BLaER1 (cell line): Measurements from ENCODE around the gene LIPA.
"Not testable (repeated sequence)": the region's sequence is repeated elsewhere in the genome, so short reads cannot be mapped to it uniquely, and the experiment has no call there.

Experiments
- H3K27ac ChIP-seq: shearing (Covaris generic); formaldehyde crosslinking; 2 replicates; pipeline ENCODE4 v1.8.1; 2022
- H3K27me3 ChIP-seq: shearing (Covaris generic); formaldehyde crosslinking; 2 replicates; pipeline ENCODE4 v1.8.1; 2022
- H3K36me3 ChIP-seq: shearing (Covaris generic); formaldehyde crosslinking; 2 replicates; pipeline ENCODE4 v1.8.1; 2022
- H3K4me1 ChIP-seq: shearing (Covaris generic); formaldehyde crosslinking; 2 replicates; pipeline ENCODE4 v1.8.1; 2022
- H3K4me2 ChIP-seq: shearing (Covaris generic); formaldehyde crosslinking; 2 replicates; pipeline ENCODE4 v1.8.1; 2022
- H3K4me3 ChIP-seq: shearing (Covaris generic); formaldehyde crosslinking; 2 replicates; pipeline ENCODE4 v1.8.1; 2022
- H3K9ac ChIP-seq: shearing (Covaris generic); formaldehyde crosslinking; 2 replicates; pipeline ENCODE4 v1.8.1; 2022
- H3K9me3 ChIP-seq: shearing (Covaris generic); formaldehyde crosslinking; 2 replicates; pipeline ENCODE4 v1.8.1; 2022
- H4K20me1 ChIP-seq: shearing (Covaris generic); formaldehyde crosslinking; 2 replicates; pipeline ENCODE4 v1.8.1; 2022
- Cebpa-rat ChIP-seq: shearing (Covaris generic); IDR thresholded peaks from 2 replicates; pipeline ENCODE4 v1.8.1; 2022

The LIPA gene

DNA sequence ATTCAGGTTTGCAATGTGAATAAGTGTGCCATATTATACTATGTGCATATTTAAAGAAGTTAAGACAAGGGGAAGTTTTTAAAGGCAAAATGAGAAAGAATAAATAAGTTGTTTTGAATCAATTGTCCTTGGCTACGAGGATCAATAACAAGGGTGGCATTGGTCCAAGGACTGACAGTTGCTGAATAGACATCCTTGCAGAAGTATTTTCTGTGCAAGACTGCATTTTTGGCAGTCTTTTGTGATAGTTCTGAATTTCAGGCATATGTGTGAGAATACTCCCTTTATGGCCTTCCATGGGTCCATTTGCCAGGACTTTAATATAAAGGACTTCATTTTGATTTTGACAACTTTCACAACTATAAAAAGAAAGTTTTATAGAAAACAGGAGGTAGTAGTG is 5.4 kb upstream of the LIPA start:
- Histone ChIP-seq H3K4me1 (no peaks in the 10 kb centered on the region), H3K9me3 (peaks cover 37% of the 10 kb centered on the region), H3K27me3 (no peaks in the 10 kb centered on the region), H3K9ac (no peak overlapping the region), H3K4me3 (no peak overlapping the region), H3K4me2 (no peak overlapping the region), H3K36me3 (no peaks in the 10 kb centered on the region), H3K27ac (no peak overlapping the region), H4K20me1 (no peaks in the 10 kb centered on the region)
- no peak for TF ChIP-seq Cebpa-rat

DNA sequence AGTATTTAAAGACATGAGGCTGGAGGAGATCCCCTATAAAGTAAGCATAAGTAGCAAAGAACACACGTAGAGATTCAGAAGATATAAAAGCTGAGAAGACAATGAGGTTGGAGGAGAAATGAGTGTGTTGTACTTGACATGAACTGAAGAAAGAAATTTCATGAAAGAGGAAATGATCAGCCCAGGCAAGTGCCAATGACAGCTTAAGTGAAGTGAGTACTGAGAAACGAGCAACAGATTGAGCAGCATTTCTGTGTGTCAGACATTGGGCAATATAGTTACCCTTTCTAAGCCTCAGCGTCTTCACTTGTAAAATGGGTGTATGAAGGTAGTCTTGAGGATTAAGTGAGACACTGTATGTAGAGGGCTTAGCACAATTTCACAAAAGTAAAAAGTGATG is 4.8 kb upstream of the LIPA start:
- H3K27ac ChIP-seq, result no peak overlapping the region
- no peak overlapping the region for H3K9ac ChIP-seq
- TF ChIP-seq Cebpa-rat, result no peak
- H3K36me3 ChIP-seq, result no peaks in the 10 kb centered on the region
- H4K20me1 ChIP-seq, result no peaks in the 10 kb centered on the region
- H3K9me3 ChIP-seq, result peaks cover 37% of the 10 kb centered on the region
- peaks cover under 1% of the 10 kb centered on the region; the same call in 1 of the 2 replicates for H3K4me1 ChIP-seq
- H3K4me3 ChIP-seq, result no peak overlapping the region
- no peak overlapping the region for H3K4me2 ChIP-seq
- no peaks in the 10 kb centered on the region for H3K27me3 ChIP-seq

DNA sequence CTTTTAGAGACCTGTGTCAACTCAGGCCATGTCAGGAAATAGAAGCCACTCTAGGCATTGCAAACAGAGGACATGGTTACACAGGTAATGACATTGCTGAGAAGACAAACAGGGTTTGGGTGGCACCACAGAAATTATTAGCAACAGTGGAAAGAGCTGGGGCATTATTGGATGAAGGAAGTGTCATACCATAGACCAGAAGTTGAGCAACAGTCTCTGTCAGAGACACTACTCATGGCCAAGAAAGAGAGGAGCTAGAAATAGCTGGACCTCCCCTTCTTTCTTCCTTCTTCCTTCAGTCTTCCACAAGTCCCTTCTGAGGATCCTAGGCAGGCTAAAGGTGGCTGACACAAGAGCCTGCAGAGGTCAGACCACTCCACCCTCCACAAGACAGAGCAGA is 4.2 kb upstream of the LIPA start:
- H3K9ac ChIP-seq, result no peak overlapping the region
- H3K4me2 ChIP-seq, result no peak overlapping the region
- no peak overlapping the region for H3K4me3 ChIP-seq
- H3K4me1 ChIP-seq, result peaks cover 6% of the 10 kb centered on the region
- H4K20me1 ChIP-seq, result no peaks in the 10 kb centered on the region
- no peak overlapping the region for H3K27ac ChIP-seq
- H3K36me3 ChIP-seq, result no peaks in the 10 kb centered on the region
- peaks cover 37% of the 10 kb centered on the region for H3K9me3 ChIP-seq
- no peaks in the 10 kb centered on the region for H3K27me3 ChIP-seq
- no peak for TF ChIP-seq Cebpa-rat

DNA sequence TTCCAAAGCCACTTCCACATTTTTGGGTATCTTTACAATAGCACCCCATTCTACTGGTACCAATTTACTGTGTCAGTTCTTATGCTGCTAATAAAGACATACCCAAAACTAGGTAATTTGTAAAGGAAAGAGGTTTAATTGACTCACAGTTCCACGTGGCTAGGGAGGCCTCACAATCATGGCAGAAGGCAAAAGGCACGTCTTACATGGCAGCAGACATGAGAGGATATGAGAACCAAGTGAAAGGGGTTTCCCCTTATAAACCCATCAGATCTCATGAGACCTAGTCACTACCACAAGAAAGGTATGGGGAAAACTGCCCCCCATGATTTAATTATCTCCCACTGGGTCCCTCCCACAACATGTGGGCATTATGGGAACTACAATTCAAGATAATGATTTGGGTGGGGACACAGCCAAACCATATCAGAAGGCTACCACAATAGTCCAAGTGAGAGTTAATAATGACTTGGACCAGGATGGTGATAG is 3.6 kb upstream of the LIPA start:
- H3K27ac ChIP-seq, H3K27me3 ChIP-seq, H3K9ac ChIP-seq, H4K20me1 ChIP-seq, H3K36me3 ChIP-seq, H3K4me2 ChIP-seq, H3K4me3 ChIP-seq: not testable (repeated sequence)
- peaks cover 37% of the 10 kb centered on the region for H3K9me3 ChIP-seq
- peaks cover 12% of the 10 kb centered on the region for H3K4me1 ChIP-seq

DNA sequence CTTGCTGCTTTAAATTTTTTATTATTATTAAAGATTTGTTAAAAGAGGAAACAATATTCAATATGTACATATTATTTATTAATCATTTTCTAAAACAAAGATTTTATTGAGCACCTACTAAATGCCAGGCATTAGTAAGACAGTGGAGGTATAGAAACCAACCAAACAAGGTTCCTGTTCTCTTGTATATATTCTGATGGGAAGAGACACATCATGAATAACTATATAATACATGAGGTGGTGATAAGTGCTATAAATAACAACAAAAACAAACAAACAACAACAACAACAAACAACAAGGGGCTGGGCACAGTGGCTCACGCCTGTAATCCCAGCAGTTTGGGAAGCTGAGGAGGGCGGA is 630 bp upstream of the LIPA start:
- no peak overlapping the region for H3K4me2 ChIP-seq
- no peaks in the 10 kb centered on the region for H4K20me1 ChIP-seq
- no peak overlapping the region for H3K27ac ChIP-seq
- H3K4me3 ChIP-seq, result peak overlapping the region; percentile 95
- no peaks in the 10 kb centered on the region for H3K36me3 ChIP-seq
- no peaks in the 10 kb centered on the region for H3K27me3 ChIP-seq
- TF ChIP-seq Cebpa-rat, result no peak
- H3K9ac ChIP-seq, result no peak overlapping the region
- peaks cover 13% of the 10 kb centered on the region for H3K4me1 ChIP-seq
- H3K9me3 ChIP-seq, result peaks cover 37% of the 10 kb centered on the region

DNA sequence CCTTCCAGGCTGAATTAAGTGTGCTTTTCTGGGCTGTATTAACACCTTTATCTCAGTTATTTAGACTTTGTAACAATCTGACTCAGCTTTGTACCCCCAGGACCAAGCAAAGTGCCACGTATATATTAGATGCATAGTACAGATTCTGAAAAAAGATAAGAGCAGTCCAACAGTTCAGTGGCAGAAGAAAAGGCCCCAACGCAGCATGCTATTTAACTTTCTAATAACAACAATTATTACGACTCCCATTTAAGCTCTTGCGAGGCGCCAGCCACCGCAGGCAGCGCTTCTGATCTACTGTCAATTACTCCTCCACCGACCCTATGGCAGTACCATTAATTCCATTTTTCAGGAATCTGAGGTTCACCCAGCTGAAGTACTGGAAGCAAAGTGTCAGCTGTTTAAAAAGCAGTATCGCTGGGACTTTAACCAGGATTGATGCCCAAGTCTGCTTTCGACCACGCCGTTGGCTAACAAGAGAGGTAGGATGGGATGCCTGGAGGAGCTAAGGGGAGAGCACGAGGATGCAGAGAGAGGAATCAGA is 638 bp downstream of the LIPA start:
- peak overlapping the region; percentile 79 for H3K27ac ChIP-seq
- H3K27me3 ChIP-seq, result no peaks in the 10 kb centered on the region
- peak overlapping the region; percentile 97 for H3K4me2 ChIP-seq
- H3K4me3 ChIP-seq, result peak overlapping the region; percentile 95
- H4K20me1 ChIP-seq, result no peaks in the 10 kb centered on the region
- no peaks in the 10 kb centered on the region for H3K36me3 ChIP-seq
- H3K4me1 ChIP-seq, result peaks cover 18% of the 10 kb centered on the region
- TF ChIP-seq Cebpa-rat, result no peak
- peak overlapping the region; percentile 85 for H3K9ac ChIP-seq
- peaks cover 36% of the 10 kb centered on the region for H3K9me3 ChIP-seq

DNA sequence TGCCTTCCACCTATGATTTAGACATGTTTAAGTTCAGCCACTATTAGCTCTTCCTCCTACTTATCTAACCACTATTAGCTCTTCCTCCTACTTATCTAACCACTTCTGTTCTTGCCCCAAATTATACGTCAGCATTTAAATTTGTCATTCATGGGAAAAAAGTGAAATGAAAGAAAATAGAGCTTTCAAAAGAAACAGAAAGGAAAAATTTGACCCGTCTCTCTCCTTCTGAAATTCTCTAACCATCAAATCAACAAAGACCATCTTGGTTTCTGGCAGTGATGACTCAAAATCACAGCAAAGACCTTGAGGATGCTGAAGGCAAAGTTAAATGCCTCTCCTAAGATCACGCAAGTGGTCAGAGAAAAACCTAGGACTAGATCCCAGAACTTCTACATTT is 2.6 kb downstream of the LIPA start:
- H3K27me3 ChIP-seq, result no peaks in the 10 kb centered on the region
- peaks cover 16% of the 10 kb centered on the region for H3K9me3 ChIP-seq
- no peak overlapping the region for H3K4me2 ChIP-seq
- peaks cover 37% of the 10 kb centered on the region for H3K4me1 ChIP-seq
- no peaks in the 10 kb centered on the region for H4K20me1 ChIP-seq
- no peak overlapping the region for H3K27ac ChIP-seq
- TF ChIP-seq Cebpa-rat, result no peak
- H3K9ac ChIP-seq, result no peak overlapping the region
- no peak overlapping the region for H3K4me3 ChIP-seq
- no peaks in the 10 kb centered on the region for H3K36me3 ChIP-seq

DNA sequence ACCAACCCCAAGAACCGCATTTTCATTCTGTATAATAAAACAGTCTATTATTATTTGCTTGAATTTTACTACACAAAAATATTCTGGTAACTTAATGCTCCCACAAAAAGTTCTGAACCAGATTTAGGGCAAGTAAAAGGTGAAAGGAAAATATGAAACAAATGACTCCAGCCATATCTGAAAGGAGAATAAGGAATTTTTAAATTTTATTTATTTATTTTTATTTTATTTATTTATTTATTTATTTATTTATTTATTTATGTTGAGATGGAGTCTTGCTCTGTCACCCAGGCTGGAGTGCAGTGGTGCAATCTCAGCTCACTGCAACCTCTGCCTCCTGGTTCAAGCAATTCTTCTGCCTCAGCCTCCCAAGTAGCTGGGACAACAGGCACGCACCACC is 4.0 kb downstream of the LIPA start:
- H3K4me1 ChIP-seq, result peaks cover 51% of the 10 kb centered on the region
- H4K20me1 ChIP-seq, H3K9ac ChIP-seq, H3K9me3 ChIP-seq, H3K27me3 ChIP-seq, H3K4me2 ChIP-seq, H3K36me3 ChIP-seq, H3K4me3 ChIP-seq, H3K27ac ChIP-seq: not testable (repeated sequence)

DNA sequence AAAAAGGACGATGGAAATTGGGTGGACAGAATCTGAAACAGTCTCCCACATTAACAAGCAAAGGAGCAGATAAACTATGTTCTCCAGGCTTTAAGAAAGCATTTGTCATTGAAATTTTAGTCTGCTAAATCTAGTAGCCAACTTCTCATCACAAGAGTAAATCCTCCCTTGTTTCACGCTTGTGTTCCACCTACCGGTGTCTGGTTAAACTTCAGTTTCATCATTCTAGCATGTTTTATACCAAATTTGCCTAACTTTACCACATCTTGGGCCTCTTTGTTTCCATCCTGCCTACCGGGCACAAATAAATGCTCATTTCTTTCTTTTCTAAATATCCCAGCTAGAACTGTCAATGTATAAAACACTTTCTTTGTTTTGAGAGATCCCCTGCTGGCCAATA is 5.8 kb downstream of the LIPA start:
- no peak for TF ChIP-seq Cebpa-rat
- Histone ChIP-seq H3K4me2 (peak overlapping the region; percentile 83), H3K4me1 (peaks cover 62% of the 10 kb centered on the region), H3K4me3 (no peak overlapping the region), H4K20me1 (no peaks in the 10 kb centered on the region), H3K27ac (peak overlapping the region; percentile 28; the same call in 1 of the 2 replicates), H3K27me3 (no peaks in the 10 kb centered on the region), H3K36me3 (0 out of 2 replicates have a peak, but pooled peaks cover 5% of the 10 kb centered on the region), H3K9me3 (no peaks in the 10 kb centered on the region), H3K9ac (no peak overlapping the region)

DNA sequence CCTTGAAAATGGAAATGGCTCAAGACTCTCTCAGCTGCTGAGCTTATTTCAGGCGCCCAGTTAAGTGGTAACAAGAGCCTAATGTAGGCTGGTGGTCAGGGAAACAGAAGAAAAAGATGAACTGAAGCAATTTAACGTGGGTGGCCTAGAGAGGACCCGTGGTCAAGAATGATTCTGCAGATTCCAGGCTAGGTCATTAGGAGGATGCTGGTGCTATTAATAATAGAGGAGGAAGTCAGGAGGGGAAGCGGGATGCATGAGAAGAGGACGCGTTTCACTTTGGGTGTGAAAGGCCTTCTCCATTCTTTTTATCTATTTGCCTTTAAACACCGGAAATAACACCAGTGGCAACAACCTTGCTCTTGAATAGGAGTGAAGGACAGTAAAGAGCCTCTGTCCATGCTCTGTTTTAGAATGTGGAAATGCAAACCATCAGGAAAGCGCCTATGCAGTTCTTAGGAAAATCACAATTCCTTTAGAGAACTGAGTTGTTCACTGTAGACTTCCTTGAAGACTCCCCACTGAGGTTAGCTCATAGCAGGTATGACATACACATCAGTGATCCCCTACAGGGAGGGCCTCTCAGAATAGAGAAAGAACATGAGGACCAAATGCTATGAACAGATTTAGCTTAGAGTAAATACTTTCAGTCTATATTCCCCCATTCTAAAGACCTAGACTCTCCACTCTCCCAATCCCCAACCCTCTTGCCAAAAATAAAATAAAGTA is 8.6 kb downstream of the LIPA start:
- H3K27me3 ChIP-seq, result no peaks in the 10 kb centered on the region
- peaks cover 20% of the 10 kb centered on the region for H3K36me3 ChIP-seq
- no peaks in the 10 kb centered on the region for H3K9me3 ChIP-seq
- no peak for TF ChIP-seq Cebpa-rat
- peak overlapping the region; percentile 83 for H3K4me2 ChIP-seq
- peak overlapping the region; percentile 67 for H3K27ac ChIP-seq
- peaks cover 54% of the 10 kb centered on the region for H3K4me1 ChIP-seq
- H3K4me3 ChIP-seq, result no peak overlapping the region; the same call in 1 of the 2 replicates
- H3K9ac ChIP-seq, result peak overlapping the region; percentile 30; the same call in 1 of the 2 replicates
- H4K20me1 ChIP-seq, result no peaks in the 10 kb centered on the region
